Thoracic aorta (tissue), 2 donors: ENCODE data around the gene DMXL2. TPM values are rescaled to one million over a fixed set of nuclear protein-coding genes. Genes with fewer than 3 reads are reported as not detected.

Source experiments
- ATAC-seq: fragments of 150-250 bp; one replicate; pipeline ENCODE4 v1.8.0; 2017; ENCODE audit warnings: low read depth; ENCODE audit not compliant: insufficient number of reproducible peaks, low FRiP score
- DNase-seq: peaks from one replicate; pipeline ENCODE4 v3.0.0-alpha.2; 2020; ENCODE audit warnings: low spot score
- H3K27ac ChIP-seq, 2 donors: fragments of 200-600 bp; sonication (generic); 1 replicate in 1 of 2; 2 replicates in 1 of 2; pipeline ENCODE4 v1.5.1; 2016; ENCODE audit warnings: mild to moderate bottlenecking in 2 of 2, moderate library complexity in 2 of 2
- H3K27me3 ChIP-seq: fragments of 200-600 bp; sonication (generic); replicated peaks from 2 replicates; pipeline ENCODE4 v1.6.0; 2016; ENCODE audit warnings: mild to moderate bottlenecking; ENCODE audit not compliant: insufficient read depth
- H3K36me3 ChIP-seq: fragments of 200-600 bp; sonication (generic); one replicate; pipeline ENCODE4 v1.5.1; 2016
- H3K4me1 ChIP-seq, 2 donors: fragments of 200-600 bp; sonication (generic); 1 replicate in 1 of 2; 2 replicates in 1 of 2; pipeline versions ENCODE4 v1.5.1 to v1.6.0; 2016; ENCODE audit warnings: low read depth in 2 of 2, mild to moderate bottlenecking in 1 of 2; ENCODE audit not compliant: control insufficient read depth in 1 of 2
- H3K4me3 ChIP-seq: fragments of 200-600 bp; sonication (generic); 2 replicates; pipeline ENCODE4 v1.5.1; 2016; ENCODE audit warnings: mild to moderate bottlenecking
- H3K9me3 ChIP-seq: fragments of 200-600 bp; sonication (generic); 2 replicates; pipeline ENCODE4 v1.5.1; 2016
- total RNA-seq, 2 donors: library from RNA; depleted of rRNA; stranded (reverse); fragments of >200 nt; gene quantifications; one replicate each; pipeline versions ENCODE4 v1.1.0 to v1.2.3, GENCODE V29; 2016
- TF ChIP-seq, protein P1 (sequence below): fragments of 200-600 bp; sonication (generic); IDR thresholded peaks from one replicate; pipeline ENCODE4 v1.5.1; 2019; ENCODE audit warnings: antibody characterized with exemption

The DMXL2 gene
- total RNA-seq, 2 donors from 2014 or later: 20.3 to 45.9 TPM

- no peaks in the 10 kb centered on the region for H3K27me3 ChIP-seq
- no peaks in the 10 kb centered on the region for H3K4me1 ChIP-seq
- ATAC-seq: no peak
- H3K9me3 ChIP-seq: no peaks in the 10 kb centered on the region
- H3K27ac ChIP-seq: no peak overlapping the region
- H3K4me3 ChIP-seq: no peak overlapping the region
- DNase-seq: no peak
- TF ChIP-seq, protein P1, sequence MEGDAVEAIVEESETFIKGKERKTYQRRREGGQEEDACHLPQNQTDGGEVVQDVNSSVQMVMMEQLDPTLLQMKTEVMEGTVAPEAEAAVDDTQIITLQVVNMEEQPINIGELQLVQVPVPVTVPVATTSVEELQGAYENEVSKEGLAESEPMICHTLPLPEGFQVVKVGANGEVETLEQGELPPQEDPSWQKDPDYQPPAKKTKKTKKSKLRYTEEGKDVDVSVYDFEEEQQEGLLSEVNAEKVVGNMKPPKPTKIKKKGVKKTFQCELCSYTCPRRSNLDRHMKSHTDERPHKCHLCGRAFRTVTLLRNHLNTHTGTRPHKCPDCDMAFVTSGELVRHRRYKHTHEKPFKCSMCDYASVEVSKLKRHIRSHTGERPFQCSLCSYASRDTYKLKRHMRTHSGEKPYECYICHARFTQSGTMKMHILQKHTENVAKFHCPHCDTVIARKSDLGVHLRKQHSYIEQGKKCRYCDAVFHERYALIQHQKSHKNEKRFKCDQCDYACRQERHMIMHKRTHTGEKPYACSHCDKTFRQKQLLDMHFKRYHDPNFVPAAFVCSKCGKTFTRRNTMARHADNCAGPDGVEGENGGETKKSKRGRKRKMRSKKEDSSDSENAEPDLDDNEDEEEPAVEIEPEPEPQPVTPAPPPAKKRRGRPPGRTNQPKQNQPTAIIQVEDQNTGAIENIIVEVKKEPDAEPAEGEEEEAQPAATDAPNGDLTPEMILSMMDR: peak; percentile 31
- no peaks in the 10 kb centered on the region for H3K36me3 ChIP-seq
These were observed 220.6 kb downstream of the DMXL2 start for GRCh38 chr15:51401872-51402517.

GRCh38 chr15:51401051-51401780 is 221.4 kb downstream of the DMXL2 start:
- TF ChIP-seq, protein P1: no peak
- DNase-seq (no peak), ATAC-seq (no peak)
- Histone ChIP-seq H3K27ac (no peak overlapping the region), H3K27me3 (no peaks in the 10 kb centered on the region), H3K4me1 (no peaks in the 10 kb centered on the region), H3K9me3 (no peaks in the 10 kb centered on the region), H3K4me3 (no peak overlapping the region), H3K36me3 (no peaks in the 10 kb centered on the region)

GRCh38 chr15:51398626-51399025 is 223.9 kb downstream of the DMXL2 start:
- Histone ChIP-seq H3K27me3 (no peaks in the 10 kb centered on the region), H3K27ac (no peak overlapping the region), H3K4me1 (no peaks in the 10 kb centered on the region), H3K36me3 (no peaks in the 10 kb centered on the region), H3K9me3 (no peaks in the 10 kb centered on the region), H3K4me3 (no peak overlapping the region)
- TF ChIP-seq, protein P1: no peak
- DNase-seq (no peak), ATAC-seq (no peak)

Other genes with a start within 250 kb of the DMXL2 start
- gene SCG3, start 58.7 kb upstream of the DMXL2 start, total RNA-seq: not detected
- 10 to 100 TPM; 16.8 to 21.8 TPM for gene LYSMD2, start 114.9 kb upstream of the DMXL2 start, total RNA-seq
- gene TMOD2, start 128.8 kb upstream of the DMXL2 start, total RNA-seq: 10 to 100 TPM in 1 of 2 donors, 1 to 10 TPM in 1; 9.1 to 13.1 TPM
- 10 to 100 TPM; 27.3 to 38.1 TPM for gene TMOD3, start 206.9 kb upstream of the DMXL2 start, total RNA-seq